GM21381 (cell line): ENCODE results near the gene PTPRT.
A peak's percentile ranks its signal among the peaks of the same experiment; 100 is the strongest.

Experiments used
- ATAC-seq: cut with Tn5 transposase; IDR thresholded peaks from one replicate; pipeline ENCODE4 v1.9.1; 2021; ENCODE audit warnings: mild to moderate bottlenecking, moderate library complexity; ENCODE audit not compliant: unreplicated experiment

PTPRT gene

DNA sequence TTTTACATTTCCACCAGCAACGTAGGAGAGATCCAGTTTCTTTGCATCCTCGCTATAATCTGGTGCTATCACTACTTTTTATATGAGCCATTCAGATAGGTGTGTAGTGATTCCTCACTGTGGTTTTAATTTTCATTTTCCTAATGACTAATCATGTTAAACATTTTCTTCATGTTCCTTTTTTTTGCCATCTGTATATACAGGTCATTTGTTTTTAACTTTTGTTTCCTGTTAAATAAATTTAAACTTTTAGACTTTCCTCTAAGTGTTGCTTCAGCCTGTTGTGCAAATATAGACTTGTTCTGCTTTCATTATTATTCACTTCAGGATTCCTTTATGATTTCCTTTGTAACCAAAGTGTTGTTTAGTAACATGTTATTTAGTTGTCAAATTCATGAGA, 697.4 kb downstream of the PTPRT start:
- ATAC-seq, result peak; percentile 82

DNA sequence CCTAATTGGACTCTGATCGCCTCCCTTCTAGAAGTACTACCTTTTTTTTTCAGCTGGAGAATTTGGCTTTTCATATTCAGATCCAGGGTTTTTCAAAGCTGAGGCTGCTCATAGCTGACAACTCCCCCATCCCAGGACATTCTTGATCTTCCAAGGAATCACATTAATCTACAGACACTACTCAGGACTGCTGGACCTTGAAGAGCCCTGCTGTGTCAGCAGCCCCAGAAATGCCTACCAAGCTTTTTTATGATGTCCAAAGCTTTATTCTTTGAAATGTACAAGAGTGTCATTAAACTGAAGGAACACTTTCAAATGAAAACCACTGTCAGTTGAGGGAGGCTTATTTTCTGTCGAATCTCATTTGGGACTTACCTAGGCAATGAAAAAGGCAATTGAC, 704.1 kb downstream of the PTPRT start:
- no peak for ATAC-seq

DNA sequence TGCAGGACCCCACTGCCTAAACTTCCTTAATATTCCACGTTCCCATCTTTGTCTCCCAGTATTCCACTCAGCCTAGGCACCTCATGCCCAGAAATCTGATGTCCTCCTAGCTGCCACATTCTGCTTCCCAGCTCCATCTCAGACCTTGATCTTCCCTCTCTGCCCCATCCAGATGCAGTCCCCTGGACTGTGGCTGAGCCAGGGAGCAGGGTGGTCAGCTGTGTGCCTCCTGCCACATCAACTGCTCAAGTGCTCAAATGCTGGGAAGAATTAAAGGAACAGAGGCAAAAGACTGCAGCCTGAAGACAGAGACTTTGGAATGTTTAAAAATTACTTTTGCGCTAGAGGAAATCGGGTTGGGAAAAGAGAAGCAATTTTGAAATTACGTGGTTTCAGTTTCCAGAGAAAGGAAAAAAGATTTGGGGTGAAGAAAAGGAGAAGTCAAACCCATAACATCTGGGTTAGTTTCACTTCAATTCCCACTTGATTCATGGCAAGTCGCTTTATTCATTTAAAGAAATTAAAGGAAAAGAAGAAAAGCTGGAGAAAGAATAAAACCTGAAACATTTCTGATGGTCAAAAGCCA, 704.8 kb downstream of the PTPRT start:
- no peak for ATAC-seq

DNA sequence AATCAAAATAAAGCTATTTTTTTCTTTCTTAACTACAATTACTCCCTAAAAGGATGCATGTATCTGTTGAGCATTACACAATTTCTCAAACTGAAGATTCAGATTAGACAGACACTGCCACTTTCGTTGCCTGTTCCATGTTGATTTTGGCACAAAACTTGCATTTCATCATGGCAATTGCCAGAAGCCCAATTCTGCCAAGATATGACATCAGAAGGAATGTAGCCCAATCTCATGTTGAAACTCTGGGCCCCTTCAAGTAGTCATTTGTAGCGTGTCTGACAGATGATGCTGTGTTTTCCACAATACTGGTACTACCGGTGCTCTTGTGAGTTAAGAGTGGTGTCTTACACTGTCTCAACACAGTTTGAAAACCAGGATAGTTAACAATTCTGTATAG, 705.4 kb downstream of the PTPRT start:
- ATAC-seq, result no peak

- ATAC-seq, result no peak
Measured at GRCh38 chr20:42483730-42484303, 705.9 kb downstream of the PTPRT start.

GRCh38 chr20:42482808-42483207, 706.9 kb downstream of the PTPRT start:
- no peak for ATAC-seq

DNA sequence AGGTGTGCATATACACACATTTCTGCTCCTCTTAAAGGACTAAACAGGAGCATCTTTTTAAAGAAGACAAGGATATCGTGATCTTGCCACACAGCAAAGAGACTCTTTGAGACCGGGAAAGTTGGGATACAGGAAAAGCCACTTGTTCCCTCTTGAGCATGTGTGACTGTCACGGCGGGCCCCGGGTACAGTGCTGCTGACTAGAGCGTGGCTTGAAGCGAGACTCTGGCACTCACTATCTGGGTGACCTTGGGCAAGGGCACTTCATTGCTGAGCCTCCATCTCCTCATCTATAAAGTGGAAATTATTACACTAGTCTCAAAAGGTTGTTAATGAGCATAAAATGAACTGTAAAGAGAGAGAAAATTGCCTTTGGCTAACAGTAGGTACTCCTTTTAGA, 713.9 kb downstream of the PTPRT start:
- no peak for ATAC-seq

DNA sequence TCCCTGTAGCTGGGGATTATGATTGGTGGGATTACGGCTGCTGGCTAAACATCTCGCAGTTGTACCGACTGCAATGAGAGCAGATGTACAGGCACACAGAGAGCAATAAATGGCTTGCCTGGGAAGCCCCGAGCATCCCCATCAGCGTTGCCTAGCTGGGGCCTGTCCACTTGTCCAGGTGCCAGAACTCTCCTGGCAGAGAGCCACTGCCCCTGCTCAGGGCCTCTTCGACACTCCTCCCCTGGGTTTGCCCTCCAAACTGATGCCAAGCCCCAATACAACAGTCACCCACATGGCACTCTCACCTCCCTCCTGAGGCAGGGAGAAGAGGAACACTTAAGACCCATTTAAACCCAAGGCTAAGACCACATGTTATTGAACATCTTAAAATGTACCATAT, 715.1 kb downstream of the PTPRT start:
- ATAC-seq, result no peak

- ATAC-seq, result no peak
Measured at GRCh38 chr20:42472198-42472597, 717.5 kb downstream of the PTPRT start.

DNA sequence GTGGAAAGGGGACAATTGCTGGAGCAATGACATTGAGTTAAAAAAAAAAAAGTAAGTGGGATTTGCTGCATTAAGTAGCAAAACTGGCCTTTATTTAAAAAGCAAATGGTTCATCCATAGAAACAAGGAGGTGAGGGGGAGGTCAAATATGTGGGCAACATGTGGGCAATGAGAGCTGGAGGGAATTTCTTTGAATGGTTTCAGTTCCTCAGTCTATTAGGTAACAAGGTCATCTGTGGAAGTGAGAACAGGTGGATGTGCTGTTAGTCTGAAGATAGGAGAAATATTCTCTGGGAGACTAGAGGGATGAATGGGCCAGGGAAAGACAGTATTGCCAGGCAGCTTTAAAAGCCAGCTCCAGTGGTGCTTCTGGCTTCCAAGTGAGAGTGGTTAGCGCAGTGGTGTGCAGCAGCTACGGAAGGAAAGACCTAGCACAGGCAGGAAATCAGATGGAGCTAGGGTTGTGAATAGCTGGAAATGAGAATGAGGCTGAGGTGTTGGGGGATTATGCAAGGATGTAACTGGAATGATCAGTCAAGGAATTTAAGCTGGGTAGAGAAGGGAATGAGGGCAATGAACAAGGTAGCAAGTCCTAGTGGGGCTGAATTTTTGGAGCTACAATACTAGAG, 727.6 kb downstream of the PTPRT start:
- peak; percentile 72 for ATAC-seq

DNA sequence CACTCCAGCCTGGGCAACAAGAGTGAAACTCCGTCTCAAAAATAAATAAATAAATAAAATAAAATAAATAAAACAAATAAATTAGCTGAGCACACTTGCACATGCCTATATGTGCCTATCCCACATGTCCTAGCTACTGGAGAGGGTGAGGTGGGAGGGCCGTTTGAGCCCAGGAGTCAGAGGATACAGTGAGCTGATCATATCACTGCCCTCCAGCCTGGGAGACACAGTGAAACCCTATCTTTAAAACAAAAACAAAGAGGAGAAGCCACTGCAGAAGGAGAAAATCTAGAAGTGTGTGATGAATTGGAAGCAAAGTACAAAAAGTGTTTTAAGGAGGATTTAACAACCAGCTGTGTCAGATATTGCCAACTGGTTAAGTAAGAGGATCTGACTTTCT, 728.4 kb downstream of the PTPRT start:
- no peak for ATAC-seq

- no peak for ATAC-seq
Measured at GRCh38 chr20:42447270-42447669, 742.4 kb downstream of the PTPRT start.

- no peak for ATAC-seq
Measured at GRCh38 chr20:42444799-42445198, 744.9 kb downstream of the PTPRT start.

DNA sequence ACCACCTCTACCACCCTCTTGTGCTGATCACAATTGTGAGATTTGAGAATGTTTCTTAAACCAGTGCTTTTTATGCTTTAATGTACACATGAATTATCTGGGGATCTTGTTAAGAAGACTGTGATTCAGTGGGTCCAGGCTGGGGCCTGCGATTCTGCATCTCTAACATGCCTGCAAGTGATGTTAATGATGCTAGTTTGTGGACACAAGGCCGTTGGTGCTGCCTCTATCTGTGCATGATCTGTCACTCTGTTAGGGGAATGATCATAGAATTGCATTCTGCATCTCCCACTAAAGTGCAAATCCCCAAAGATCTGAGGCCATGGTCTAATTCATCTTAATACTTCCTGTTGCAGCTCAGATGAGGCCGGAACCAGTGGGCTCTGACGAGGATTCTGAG, 746.5 kb downstream of the PTPRT start:
- ATAC-seq, result no peak

GRCh38 chr20:42442716-42443115, 747.0 kb downstream of the PTPRT start:
- no peak for ATAC-seq

DNA sequence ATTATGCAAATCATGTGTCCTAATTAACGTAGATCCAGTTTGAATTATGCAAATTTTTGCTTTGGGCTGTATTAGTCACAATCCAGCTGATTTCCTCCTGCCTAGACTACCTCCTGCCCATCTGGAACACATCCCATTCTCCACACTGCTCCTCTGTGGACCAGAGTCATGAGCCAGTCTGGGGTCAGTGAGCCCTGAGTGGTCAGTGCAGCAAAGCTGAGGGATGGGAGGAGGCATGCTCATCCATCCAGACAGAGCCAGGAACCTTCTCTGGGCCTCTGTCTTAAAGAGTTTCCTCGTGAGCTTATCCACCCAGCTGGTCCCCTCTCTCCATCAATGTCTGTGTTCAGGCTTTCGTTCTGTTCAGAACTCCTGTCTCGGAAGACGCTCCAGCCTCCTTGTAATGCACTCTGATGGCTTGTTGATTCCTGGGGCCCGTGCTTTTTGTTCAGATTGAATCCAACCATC, 747.8 kb downstream of the PTPRT start:
- ATAC-seq, result no peak

DNA sequence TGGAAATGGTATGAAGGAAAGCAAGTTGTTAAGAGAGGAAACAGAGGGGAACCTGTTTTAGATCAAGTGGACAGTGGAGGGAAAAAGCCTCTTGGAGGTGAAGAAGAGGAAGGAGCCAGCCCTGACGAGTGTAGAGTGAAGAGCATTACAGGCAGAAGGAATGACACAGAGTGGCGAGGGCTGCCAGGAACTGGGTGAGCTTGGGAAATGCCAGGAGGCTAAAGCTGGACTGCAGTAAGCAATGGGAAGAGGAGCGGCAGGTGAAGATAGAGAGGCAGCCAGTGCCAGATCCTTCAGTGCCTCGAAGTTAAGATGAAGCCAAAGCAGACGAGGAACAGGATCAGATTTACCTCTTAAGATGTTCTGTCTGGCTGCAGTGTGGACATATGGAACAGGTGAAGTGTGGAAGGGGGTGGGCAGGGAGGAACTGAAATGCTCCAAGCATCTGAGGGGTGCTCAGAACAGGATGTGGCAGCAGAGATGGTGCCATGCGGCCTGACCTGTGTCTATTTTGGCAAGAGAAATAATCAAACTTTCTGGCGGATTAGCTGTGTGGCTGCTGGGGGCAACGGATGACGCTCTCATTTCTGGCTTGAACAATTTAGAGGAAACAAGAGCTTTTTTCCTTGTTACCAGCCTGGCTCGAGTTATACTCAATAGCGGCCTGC, 748.4 kb downstream of the PTPRT start:
- no peak for ATAC-seq

DNA sequence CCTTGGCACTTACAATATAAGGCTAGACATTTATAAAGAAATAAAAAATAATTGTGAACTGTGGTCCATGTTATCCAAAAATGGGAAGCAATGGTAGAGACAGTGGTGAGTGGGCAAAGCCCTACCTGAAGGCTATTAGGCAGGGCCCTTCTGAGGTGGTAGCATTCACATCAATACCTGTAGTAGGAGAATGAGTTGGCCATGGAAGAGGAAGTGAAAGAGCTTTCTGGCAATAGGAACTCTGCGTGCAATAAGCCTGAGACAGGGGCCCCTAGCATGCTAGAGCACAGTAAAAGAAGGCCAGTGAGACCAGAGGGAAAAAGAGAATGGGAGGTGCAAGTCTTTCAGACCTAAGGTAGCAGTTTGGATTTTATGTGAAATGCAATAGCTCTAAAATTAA, 754.5 kb downstream of the PTPRT start:
- peak; percentile 94 for ATAC-seq

DNA sequence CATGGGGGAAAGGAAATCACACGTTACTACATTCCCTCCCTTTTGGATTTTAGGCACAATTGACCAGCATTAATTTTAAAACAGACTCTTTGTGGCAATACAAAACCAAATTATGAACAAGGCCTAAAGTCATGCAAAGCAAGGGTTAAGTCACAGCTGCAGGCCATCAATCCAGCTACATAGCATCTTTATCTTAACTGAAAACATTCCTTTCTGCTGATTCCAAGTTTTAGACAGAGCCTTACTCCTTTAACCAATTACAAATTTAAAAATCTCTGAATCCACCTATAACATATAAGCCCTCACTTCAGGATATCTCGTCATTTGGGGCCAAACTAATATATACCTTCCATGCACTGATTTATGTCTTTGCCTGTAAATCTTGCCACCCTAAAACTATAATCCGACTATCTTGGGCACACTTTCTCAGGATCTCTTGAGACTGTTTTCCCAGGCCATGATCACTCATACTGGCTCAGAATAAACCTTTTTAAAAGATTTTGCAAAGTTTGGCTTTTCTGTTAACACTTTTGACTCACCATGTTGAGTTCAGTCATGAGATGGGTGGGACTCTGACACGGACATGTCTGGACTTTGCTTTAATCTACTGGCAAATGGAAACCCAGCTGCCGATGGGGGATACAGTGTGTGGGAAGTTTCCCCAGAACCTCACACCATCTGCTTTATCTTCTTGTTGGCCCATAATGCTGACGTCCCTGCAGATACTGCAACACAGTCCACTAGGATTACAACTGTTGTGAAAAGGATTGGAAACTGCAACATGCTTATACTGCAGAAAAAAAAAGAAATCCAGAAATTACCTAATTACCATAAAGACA, 757.0 kb downstream of the PTPRT start:
- ATAC-seq, result no peak

GRCh38 chr20:42430598-42430997, 759.1 kb downstream of the PTPRT start:
- ATAC-seq, result no peak

DNA sequence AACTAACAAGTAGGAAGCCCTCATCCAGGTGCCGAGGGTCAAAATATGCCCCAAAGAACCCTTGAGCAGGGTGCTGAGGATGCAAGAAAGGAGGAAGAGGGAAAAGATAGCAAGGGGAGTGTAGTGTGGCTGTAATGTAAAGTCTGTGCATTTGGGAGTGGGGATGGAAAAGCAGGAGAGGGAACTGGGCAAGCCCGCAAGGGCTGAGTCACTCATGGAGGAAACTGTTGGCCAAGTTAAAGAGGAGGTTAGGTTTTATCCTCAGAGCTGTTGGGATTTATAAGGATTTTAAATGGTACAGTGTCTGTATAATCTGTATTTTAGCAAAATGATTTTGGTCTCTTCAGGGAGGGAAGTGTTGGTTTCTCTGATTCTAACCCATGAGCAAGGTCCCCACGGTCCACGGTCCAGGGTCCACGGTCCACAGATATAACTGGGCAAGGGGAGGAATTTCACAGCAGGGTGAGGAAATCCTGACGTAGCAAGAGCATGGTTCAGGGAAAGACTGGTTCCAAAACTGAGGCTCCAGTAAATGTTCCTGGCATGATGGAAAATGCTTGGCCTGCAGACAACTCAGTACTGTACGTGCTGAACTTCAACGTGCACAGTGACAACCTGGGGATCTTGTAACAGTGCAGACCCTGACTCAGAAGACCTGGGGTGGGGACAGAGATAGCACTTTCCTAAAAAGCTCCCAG, 759.8 kb downstream of the PTPRT start:
- no peak for ATAC-seq
